ENCODE data around the gene ZDHHC19. TPM values are rescaled to one million over a fixed set of nuclear protein-coding genes. Genes with fewer than 3 reads are reported as not detected.
"Not testable (repeated sequence)": the region's sequence is repeated elsewhere in the genome, so short reads cannot be mapped to it uniquely, and the experiment has no call there.

The ZDHHC19 gene
- total and polyA plus RNA-seq, 10 donors, result 0.79 to 44.6 (median 7.1) TPM

DNA sequence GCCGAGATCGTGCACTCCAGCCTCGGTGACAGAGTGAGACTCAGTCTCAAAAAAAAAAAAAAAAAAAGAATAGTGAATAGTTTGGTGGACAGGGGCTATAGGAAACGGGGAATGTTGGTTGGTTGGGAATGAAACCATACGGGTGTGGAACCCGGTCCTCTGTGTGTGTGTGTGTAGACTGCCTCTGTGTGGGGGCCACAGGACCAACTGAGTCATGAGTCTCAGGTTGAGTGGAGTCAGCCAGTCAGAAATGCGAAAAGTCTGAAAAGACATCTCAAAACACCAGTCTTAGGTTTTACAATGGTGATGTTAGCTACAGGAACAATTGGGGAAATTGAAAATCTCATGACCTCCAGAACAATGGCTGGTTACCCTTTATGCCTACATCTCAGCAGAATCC is 44.5 kb downstream of the ZDHHC19 start:
- no peaks in the 10 kb centered on the region for H3K27me3 ChIP-seq (replicated peaks in 1 of 7)
- TF ChIP-seq POLR2AphosphoS5 (IDR thresholded peaks at IDR 0.05) (no peak), CTCF (IDR thresholded peaks at IDR 0.05 in 8 of 11, conservative IDR thresholded peaks at IDR 0.05 in 3 of 11) (no peak), POLR2A (IDR thresholded peaks at IDR 0.05) (no peak)
- no peaks in the 10 kb centered on the region for H3K9me3 ChIP-seq
- H3K27ac ChIP-seq, result no peak overlapping the region
- DNase-seq, result no peak
- H3K36me3 ChIP-seq, result no peaks in the 10 kb centered on the region
- H3K4me3 ChIP-seq, result no peak overlapping the region
- intact Hi-C loops (cut with DNase I; ENCODE audit: low total_unique reads), result no loop called here
- 89 to 96% (median 91%) methylated on average over 7 of the region's 7 CpGs for WGBS, 5 donors
- peaks cover 0 to 31% (median 3%) of the 10 kb centered on the region in 6 donors for H3K4me1 ChIP-seq

DNA sequence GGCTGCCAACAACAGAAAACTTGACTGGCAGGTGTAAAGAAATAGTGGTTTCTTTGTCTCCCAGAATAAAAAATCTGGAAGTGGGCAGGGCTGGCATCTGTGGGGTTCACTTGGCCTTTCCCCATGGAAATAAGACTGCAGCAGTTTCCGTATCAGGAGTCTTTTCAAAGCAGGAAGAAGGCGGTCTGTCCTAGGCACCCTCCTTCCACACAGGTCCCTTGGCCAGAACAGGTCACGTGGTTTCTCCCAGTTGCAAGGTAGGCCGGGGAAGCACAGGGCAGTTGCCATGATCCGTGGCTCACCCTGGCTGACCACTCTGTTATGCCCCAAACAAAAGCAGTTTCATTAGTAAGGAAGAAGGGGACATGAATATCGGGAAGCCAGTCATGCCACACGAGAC is 45.4 kb downstream of the ZDHHC19 start:
- intact Hi-C loops (cut with DNase I; ENCODE audit: low total_unique reads), result no loop called here
- Histone ChIP-seq H3K27me3 (replicated peaks in 1 of 7) (no peaks in the 10 kb centered on the region), H3K27ac (no peak overlapping the region), H3K4me3 (no peak overlapping the region), H3K9me3 (no peaks in the 10 kb centered on the region), H3K4me1 (peaks cover 0 to 25% (median 3%) of the 10 kb centered on the region in 6 donors), H3K36me3 (no peaks in the 10 kb centered on the region)
- WGBS, 5 donors, result 64 to 90% (median 72%) methylated on average over 7 of the region's 7 CpGs
- no peak for DNase-seq
- no peak for TF ChIP-seq POLR2A (IDR thresholded peaks at IDR 0.05)
- no peak for TF ChIP-seq POLR2AphosphoS5 (IDR thresholded peaks at IDR 0.05)
- no peak for TF ChIP-seq CTCF (IDR thresholded peaks at IDR 0.05 in 8 of 11, conservative IDR thresholded peaks at IDR 0.05 in 3 of 11)

DNA sequence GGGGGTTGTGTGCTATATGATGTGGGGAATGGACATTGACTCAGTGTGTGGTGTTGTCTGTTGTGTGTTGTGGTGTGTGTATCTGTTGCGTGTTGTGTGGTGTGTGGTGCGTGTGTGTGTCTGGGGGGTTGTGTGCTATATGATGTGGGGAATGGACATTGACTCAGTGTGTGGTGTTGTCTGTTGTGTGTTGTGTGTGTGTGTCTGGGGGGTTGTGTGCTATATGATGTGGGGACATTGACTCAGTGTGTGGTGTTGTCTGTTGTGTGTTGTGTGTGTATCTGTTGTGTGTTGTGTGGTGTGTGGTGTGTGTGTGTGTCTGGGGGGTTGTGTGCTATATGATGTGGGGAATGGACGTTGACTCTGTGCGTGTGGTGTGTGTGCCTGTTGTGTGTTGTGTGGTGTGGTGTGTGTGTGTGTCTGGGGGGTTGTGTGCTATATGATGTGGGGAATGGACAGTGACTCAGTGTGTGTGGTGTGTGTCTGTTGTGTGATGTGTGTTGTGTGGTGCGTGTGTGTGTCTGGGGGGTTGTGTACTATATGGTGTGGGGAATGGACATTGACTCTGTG is 46.1 kb downstream of the ZDHHC19 start:
- H3K27ac ChIP-seq; intact Hi-C loops (cut with DNase I; ENCODE audit: low total_unique reads); H3K36me3 ChIP-seq; H3K27me3 ChIP-seq (replicated peaks in 1 of 7); H3K4me3 ChIP-seq; H3K9me3 ChIP-seq: not testable (repeated sequence)
- peaks cover 3 to 25% (median 9%) of the 10 kb centered on the region in 6 donors for H3K4me1 ChIP-seq
- DNase-seq, result peak; percentile 11
- 69 to 92% (median 76%) methylated on average over 5 of the region's 5 CpGs for WGBS, 5 donors

DNA sequence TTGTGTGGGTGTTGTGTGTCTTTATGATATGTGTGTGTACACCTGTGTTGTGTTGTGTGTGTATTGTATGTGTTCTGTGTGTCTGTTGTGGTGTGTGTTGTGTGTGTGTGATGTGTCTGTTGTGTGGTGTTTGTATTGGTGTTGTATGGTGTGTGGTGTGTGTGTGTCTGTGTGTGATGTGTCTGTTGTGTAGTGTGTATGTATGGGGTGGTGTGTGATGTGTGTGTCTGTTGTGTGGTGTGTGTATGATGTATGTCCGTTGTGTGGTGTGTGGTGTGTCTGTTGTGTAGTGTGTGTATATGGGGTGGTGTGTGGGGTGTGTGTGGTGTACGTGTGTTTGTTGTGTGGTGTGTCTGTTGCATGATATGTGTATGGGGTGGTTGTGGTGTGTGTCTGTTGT is 46.6 kb downstream of the ZDHHC19 start:
- 79 to 92% (median 90%) methylated on average over 2 of the region's 2 CpGs for WGBS, 5 donors
- Histone ChIP-seq H3K36me3 (no peaks in the 10 kb centered on the region), H3K4me1 (peaks cover 4 to 26% (median 14%) of the 10 kb centered on the region in 6 donors), H3K9me3 (no peaks in the 10 kb centered on the region), H3K4me3 (no peak overlapping the region), H3K27ac (no peak overlapping the region), H3K27me3 (replicated peaks in 1 of 7) (no peaks in the 10 kb centered on the region)
- intact Hi-C loops (cut with DNase I; ENCODE audit: low total_unique reads), result no loop called here
- no peak for DNase-seq
- no peak for TF ChIP-seq POLR2A (IDR thresholded peaks at IDR 0.05)
- TF ChIP-seq CTCF (IDR thresholded peaks at IDR 0.05 in 8 of 11, conservative IDR thresholded peaks at IDR 0.05 in 3 of 11), result no peak
- no peak for TF ChIP-seq POLR2AphosphoS5 (IDR thresholded peaks at IDR 0.05)
